GM12864 (cell line): ENCODE measurements around the gene DDX39B.
"Not testable (repeated sequence)": the region's sequence is repeated elsewhere in the genome, so short reads cannot be mapped to it uniquely, and the experiment has no call there.

Source experiments
- DNase-seq: peaks from one replicate; pipeline ENCODE4 v3.0.0-alpha.2; 2011; ENCODE audit warnings: low read depth
- H3K4me3 ChIP-seq: 2 replicates; pipeline ENCODE4 v1.5.1; 2011; ENCODE audit warnings: mild to moderate bottlenecking, low read depth, low read length, control low read depth
- TF ChIP-seq, protein P1 (sequence below): IDR thresholded peaks from 2 replicates; pipeline ENCODE4 v1.5.1; 2011; ENCODE audit warnings: low read depth, mild to moderate bottlenecking, moderate library complexity, low read length, control low read depth, inconsistent platforms; ENCODE audit errors: missing control alignments

DDX39B gene

DNA sequence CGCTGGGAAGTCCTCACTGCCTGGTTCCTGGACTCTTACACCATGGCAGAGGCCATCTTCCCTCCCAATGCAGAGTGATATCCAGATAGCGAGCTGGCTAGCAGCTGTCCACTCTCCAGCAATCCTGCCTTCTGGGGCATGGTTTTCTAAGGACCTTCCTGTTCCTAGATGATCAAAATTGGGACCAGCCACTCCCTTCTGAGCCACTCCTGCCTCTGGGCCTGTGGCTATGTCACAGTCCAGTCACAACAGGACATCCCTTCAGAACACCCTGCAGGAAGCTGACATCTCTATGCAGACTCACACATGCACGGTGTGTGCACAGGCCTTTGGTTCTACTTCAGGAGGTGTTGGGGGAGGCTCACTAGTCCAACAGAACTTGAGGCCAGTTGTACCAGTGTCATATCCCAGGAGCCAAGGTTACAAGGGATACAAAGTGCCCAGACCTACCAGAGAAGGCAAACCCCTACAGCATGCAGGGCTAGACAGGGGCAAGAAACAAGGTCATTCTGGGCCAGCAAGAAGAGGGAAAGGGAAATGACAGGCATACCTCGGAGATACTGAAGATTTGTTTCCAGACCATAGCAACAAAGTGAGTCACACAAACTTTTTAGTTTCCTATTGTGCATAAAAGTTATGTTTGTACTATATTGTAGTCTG is 15.7 kb downstream of the DDX39B start:
- DNase-seq: no peak
- TF ChIP-seq, protein P1, sequence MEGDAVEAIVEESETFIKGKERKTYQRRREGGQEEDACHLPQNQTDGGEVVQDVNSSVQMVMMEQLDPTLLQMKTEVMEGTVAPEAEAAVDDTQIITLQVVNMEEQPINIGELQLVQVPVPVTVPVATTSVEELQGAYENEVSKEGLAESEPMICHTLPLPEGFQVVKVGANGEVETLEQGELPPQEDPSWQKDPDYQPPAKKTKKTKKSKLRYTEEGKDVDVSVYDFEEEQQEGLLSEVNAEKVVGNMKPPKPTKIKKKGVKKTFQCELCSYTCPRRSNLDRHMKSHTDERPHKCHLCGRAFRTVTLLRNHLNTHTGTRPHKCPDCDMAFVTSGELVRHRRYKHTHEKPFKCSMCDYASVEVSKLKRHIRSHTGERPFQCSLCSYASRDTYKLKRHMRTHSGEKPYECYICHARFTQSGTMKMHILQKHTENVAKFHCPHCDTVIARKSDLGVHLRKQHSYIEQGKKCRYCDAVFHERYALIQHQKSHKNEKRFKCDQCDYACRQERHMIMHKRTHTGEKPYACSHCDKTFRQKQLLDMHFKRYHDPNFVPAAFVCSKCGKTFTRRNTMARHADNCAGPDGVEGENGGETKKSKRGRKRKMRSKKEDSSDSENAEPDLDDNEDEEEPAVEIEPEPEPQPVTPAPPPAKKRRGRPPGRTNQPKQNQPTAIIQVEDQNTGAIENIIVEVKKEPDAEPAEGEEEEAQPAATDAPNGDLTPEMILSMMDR: no peak
- H3K4me3 ChIP-seq: no peak overlapping the region

DNA sequence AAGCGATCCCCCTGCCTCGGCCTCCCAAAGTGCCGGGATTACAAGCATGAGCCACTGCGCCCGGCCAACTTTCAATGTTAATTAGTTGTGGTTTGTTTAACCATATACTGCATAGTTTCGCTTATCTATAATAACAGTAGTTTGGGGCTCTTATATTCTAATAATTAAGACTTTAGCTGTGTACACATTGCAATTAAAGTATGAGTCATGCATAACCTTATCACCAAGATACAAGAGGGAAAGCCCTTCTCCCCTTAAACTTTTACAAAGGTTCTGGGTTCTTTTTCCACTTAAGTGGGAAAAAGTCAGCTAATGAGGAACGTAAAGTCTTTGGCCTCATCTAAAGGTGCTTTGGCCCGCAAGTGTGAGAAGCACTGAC is 16.3 kb downstream of the DDX39B start:
- no peak overlapping the region for H3K4me3 ChIP-seq
- DNase-seq: no peak
- TF ChIP-seq, protein P1: no peak

DNA sequence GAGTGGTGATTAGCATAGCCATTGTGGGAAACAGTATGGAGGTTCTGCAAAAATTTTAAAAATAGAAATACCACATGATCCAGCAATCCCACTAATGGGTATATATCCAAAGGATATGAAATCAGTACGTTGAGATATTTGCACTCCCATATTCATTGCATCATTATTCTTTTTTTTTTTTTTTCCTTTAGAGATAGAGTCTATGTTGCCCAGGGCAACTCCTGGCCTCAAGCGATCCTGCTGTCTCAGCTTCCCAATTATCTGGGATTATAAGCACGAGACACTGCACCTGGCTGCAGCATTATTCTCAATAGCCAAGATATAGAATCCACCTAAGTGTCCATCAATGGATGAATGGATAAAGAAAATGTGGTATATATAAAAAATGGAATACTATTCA is 20.0 kb downstream of the DDX39B start:
- no peak for DNase-seq
- TF ChIP-seq, protein P1: no peak

DNA sequence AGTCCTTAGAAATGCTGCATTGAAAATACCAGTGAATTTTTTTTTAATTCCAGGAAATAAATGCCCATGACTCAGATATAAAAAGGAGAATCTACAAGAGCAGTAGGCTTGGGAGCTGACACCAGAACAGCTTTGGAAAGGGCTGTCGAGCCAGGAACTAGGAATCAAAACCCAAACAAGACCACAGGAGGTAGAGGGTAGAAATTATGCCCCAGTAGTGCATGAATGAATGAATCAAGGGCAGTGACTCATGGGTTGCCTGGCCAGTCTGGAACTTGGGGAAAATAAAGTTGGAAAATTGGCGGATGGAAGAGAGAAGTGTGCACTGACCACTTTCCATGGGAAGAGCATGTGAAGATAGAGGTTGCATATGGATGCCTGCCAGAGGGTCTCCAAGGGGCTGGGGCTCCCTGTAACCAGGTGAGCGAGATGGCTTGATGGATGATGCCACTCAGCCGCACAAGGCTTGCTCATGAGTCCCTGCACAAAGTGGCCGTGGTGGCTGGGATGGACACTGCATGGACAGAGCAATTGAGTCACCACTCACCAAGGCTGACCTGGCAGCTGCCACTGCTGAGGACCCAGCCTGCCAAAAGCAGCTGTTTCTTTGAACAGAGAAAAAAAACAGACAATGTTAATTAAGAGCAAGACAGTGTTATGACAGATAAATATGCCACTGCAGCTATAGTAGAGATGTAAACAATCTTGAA is 28.2 kb downstream of the DDX39B start:
- TF ChIP-seq, protein P1: no peak
- H3K4me3 ChIP-seq: no peak overlapping the region
- DNase-seq: no peak

More for the DNA sequence above, 20.0 kb downstream of the DDX39B start:
- no peak overlapping the region for H3K4me3 ChIP-seq

DNA sequence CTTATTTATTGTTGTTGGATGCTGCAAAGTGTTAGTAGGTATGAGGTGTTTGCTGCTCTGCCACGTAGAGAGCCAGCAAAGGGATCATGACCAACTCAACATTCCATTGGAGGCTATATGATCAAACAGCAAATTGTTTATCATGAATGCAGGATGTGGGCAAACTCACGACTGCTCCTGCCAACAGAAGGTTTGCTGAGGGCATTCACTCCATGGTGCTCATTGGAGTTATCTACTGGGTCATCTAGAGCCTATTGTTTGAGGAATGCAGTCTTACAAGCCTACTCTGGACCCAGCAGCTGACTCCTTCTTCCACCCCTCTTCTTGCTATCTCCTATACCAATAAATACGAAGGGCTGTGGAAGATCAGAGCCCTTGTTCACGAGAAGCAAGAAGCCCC is 31.8 kb downstream of the DDX39B start:
- TF ChIP-seq, protein P1: no peak
- no peak for DNase-seq
- H3K4me3 ChIP-seq: no peak overlapping the region

DNA sequence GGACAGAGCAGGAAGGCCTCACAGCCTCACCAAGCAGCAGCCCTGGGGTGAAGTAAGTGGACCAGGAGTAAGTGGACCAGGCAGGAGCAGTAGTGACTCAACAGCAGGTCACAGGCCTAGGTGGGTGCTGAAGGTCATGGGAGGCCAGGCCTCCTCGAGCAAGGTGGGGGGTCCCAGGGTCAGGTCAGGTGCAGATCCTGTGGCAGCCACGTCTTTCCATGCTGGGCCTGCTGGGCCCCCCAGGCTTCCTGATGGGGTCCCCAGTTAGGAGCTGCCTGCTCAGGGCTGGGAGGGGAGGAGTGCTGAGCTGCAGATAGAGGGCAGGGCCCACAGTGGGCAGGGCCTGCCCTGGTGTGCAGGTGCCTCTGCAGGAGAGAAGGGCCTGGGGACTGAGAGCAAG is 32.8 kb downstream of the DDX39B start:
- not testable (repeated sequence) for H3K4me3 ChIP-seq, DNase-seq

DNA sequence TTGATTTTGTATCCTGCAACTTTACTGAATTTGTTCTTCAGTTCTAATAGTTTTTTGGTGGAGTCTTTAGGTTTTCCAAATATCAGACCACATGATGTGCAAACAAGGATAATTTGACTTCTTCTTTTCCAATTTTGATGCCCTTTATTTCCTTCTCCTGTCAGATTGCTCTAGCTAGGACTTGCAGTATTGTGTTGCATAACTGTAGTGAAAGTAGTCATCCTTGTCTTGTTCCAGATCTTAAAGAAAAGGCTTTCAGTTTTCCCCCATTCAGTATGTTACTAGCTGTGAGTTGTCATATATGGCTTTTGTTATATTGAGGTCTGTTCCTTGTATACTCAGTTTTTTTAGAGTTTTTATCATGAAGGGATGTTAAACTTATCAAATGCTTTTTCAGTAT is 39.2 kb downstream of the DDX39B start:
- no peak overlapping the region for H3K4me3 ChIP-seq
- no peak for DNase-seq
- TF ChIP-seq, protein P1: no peak

DNA sequence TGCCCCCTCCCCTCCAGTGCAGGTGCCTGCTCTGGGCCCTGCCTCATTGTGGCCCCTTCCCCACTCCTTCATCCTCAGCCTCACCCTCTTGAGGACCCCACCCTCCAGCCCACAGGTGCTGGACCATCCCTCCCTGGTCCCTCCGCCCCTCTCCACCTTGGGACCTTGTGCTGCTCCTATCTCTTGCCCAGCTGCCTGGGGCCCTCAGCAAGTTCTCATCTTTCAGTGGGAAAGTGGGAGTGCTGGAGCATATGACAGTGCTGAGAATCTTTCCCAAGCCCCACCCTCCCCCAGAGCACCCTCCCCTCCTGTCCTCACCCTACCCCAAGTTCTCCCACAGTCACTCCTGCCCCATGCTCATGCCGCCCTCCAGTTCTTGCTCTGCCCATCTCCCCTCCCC is 42.2 kb downstream of the DDX39B start:
- DNase-seq, H3K4me3 ChIP-seq: not testable (repeated sequence)
